CD4-positive, alpha-beta memory T cell (primary cell): ENCODE results near the gene TAF11L14. TPM values are rescaled to one million over a fixed set of nuclear protein-coding genes. Genes with fewer than 3 reads are reported as not detected.
"Not testable (repeated sequence)": the region's sequence is repeated elsewhere in the genome, so short reads cannot be mapped to it uniquely, and the experiment has no call there.

Experiments
- CTCF ChIA-PET: fragments of 350-600 bp; sonication (Branson Sonifier 250); formaldehyde crosslinking; loops from one replicate; lab custom pipeline; 2021; ENCODE audit warnings: inconsistent platforms; ENCODE audit not compliant: partially characterized antibody; lab: Charles Lee
- POLR2A ChIA-PET: fragments of 350-600 bp; sonication (Branson Sonifier 250); formaldehyde crosslinking; loops from one replicate; lab custom pipeline; 2021; ENCODE audit not compliant: partially characterized antibody; lab: Charles Lee
- DNase-seq, 5 donors: peaks; one replicate each; pipeline versions ENCODE4 v3.0.0 to v3.0.0-alpha.2; 2020 to 2022; ENCODE audit warnings: mixed read lengths in 1 of 5
- H3K27ac ChIP-seq: one replicate; pipeline ENCODE4 v1.7.0; 2013; ENCODE audit warnings: low read depth, low read length
- H3K27me3 ChIP-seq: 2 replicates; pipeline ENCODE4 v1.7.0; 2013; ENCODE audit warnings: mild to moderate bottlenecking, low read length, moderate library complexity; ENCODE audit not compliant: insufficient read depth
- H3K36me3 ChIP-seq: 2 replicates; pipeline ENCODE4 v1.7.0; 2013; ENCODE audit warnings: mild to moderate bottlenecking, low read length, moderate library complexity; ENCODE audit not compliant: insufficient read depth
- H3K4me1 ChIP-seq: 2 replicates; pipeline ENCODE4 v1.7.0; 2013; ENCODE audit warnings: mild to moderate bottlenecking, low read length, moderate library complexity; ENCODE audit not compliant: insufficient read depth
- H3K4me3 ChIP-seq, 2 donors: one replicate each; pipeline ENCODE4 v1.7.0; 2013; ENCODE audit warnings: low read length in 2 of 2, mild to moderate bottlenecking in 1 of 2
- H3K9me3 ChIP-seq, 2 donors: one replicate each; pipeline ENCODE4 v1.7.0; 2013; ENCODE audit warnings: low read length in 2 of 2, control low read depth in 1 of 2; ENCODE audit not compliant: control insufficient read depth in 1 of 2
- H3K27ac Mint-ChIP-seq, 7 donors: one replicate each; pipeline ENCODE4 v1.8.0; 2020 to 2021; ENCODE audit warnings: mixed read lengths in 7 of 7, mild to moderate bottlenecking in 6 of 7, inconsistent platforms in 3 of 7, moderate library complexity in 3 of 7
- H3K27me3 Mint-ChIP-seq, 2 donors: one replicate each; pipeline ENCODE4 v1.8.0; 2020 to 2021; ENCODE audit warnings: mixed read lengths in 2 of 2
- H3K36me3 Mint-ChIP-seq, 2 donors: one replicate each; pipeline ENCODE4 v1.8.0; 2020 to 2021; ENCODE audit warnings: mixed read lengths in 2 of 2, inconsistent platforms in 1 of 2, mild to moderate bottlenecking in 1 of 2
- H3K4me1 Mint-ChIP-seq, 4 donors: one replicate each; pipeline ENCODE4 v1.8.0; 2020 to 2021; ENCODE audit warnings: mixed read lengths in 4 of 4, mild to moderate bottlenecking in 1 of 4
- H3K4me3 Mint-ChIP-seq, 8 donors: one replicate each; pipeline ENCODE4 v1.8.0; 2020 to 2021; ENCODE audit warnings: mixed read lengths in 8 of 8, mild to moderate bottlenecking in 7 of 8, moderate library complexity in 6 of 8, inconsistent platforms in 3 of 8
- H3K9me3 Mint-ChIP-seq, 8 donors: one replicate each; pipeline ENCODE4 v1.8.0; 2020 to 2021; ENCODE audit warnings: mixed read lengths in 8 of 8, mild to moderate bottlenecking in 5 of 8, inconsistent platforms in 3 of 8, moderate library complexity in 1 of 8
- intact Hi-C: fragments of 100-400 bp; cut with micrococcal nuclease; formaldehyde crosslinking; loops from one replicate; pipeline ENCODE4 v1.15.1; 2023
- polyA plus RNA-seq, 2 donors: library from polyadenylated mRNA; unstranded; fragments of 300-500 nt; fragmentation: Illumina TruSeq; gene quantifications; one replicate each; pipeline ENCODE4 v1.2.3, GENCODE V29; 2021
- total RNA-seq, 2 experiments: library from RNA; stranded (reverse); gene quantifications; one replicate each; pipeline ENCODE4 v1.2.3, GENCODE V29; 2021

Gene TAF11L14
- total and polyA plus RNA-seq, 4 experiments from 2014 or later, result not detected

DNA sequence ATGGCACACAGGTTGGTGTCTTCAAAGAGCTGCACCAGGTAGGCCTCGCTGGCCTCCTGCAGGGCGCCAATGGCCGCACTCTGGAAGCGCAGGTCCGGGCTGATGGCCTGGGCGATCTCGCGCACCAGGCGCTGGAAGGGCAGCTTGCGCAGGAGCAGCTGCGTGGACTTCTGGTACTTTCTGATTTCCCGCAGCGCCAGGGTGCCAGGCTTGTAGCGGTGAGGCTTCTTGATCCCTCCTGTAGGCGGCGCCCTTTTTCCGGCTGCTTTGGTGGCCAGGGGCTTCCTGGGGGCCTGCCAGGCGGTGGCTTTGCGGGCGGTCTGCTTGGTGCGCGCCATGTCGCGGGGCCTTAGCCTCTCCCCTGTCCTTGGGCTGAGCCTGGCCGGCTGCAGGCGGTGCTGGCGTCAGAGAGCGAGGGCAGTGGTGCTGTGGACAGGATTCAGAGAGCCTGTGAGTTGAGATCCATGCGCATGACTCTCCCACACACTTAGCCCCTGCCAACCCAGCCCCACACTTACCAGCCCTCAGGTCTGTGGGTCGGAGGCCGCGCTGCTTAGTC is 21.0 kb downstream of the TAF11L14 start:
- H3K36me3 Mint-ChIP-seq, CTCF ChIA-PET, intact Hi-C loops, H3K36me3 ChIP-seq, H3K27me3 Mint-ChIP-seq, DNase-seq, H3K27me3 ChIP-seq, H3K4me1 Mint-ChIP-seq, H3K4me3 Mint-ChIP-seq, H3K4me3 ChIP-seq, H3K9me3 ChIP-seq, H3K27ac Mint-ChIP-seq, POLR2A ChIA-PET, H3K4me1 ChIP-seq, H3K27ac ChIP-seq: not testable (repeated sequence)
- peaks cover 0 to 16% (median 9%) of the 10 kb centered on the region in 8 donors for H3K9me3 Mint-ChIP-seq

DNA sequence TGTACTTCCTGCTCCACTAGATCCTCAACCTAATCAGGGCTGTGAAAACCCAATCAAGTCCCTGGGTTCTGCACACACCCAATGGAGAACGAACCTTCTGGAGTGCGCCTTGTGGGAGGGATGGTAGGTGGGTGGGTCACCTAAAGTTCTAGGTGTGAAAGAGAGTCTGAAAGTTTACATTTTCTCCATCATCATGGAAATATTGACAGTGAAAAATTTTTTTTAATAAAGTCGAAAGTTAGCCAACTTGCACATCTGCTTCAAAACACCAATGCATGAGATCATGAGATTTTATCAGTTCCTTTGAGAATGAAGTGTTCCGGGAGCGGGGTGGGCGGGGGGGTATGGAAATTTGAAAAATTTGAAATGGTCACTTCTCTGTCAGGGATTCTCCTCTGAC is 21.7 kb downstream of the TAF11L14 start:
- ChIA-PET POLR2A (no interaction called here), CTCF (no interaction called here)

GRCh38 chr5:17663182-17663581 is 28.9 kb downstream of the TAF11L14 start:
- peaks cover 2 to 34% (median 18%) of the 10 kb centered on the region in 8 donors for H3K9me3 Mint-ChIP-seq
- Histone ChIP-seq H3K4me1 (no peaks in the 10 kb centered on the region), H3K4me3 (no peak overlapping the region), H3K27me3 (no peaks in the 10 kb centered on the region), H3K36me3 (no peaks in the 10 kb centered on the region), H3K27ac (no peak overlapping the region), H3K9me3 (no peaks in the 10 kb centered on the region)
- H3K27me3 Mint-ChIP-seq, result no peaks in the 10 kb centered on the region
- H3K4me3 Mint-ChIP-seq, result no peak overlapping the region
- H3K4me1 Mint-ChIP-seq, result no peaks in the 10 kb centered on the region
- intact Hi-C loops, result no loop called here
- POLR2A ChIA-PET, result no interaction called here
- no peaks in the 10 kb centered on the region for H3K36me3 Mint-ChIP-seq
- no peak for DNase-seq
- no peak overlapping the region for H3K27ac Mint-ChIP-seq
- CTCF ChIA-PET, result no interaction called here

More for the DNA sequence above, 21.7 kb downstream of the TAF11L14 start:
- no peaks in the 10 kb centered on the region for H3K4me1 Mint-ChIP-seq
- Histone ChIP-seq H3K4me1 (no peaks in the 10 kb centered on the region), H3K9me3 (no peaks in the 10 kb centered on the region), H3K36me3 (no peaks in the 10 kb centered on the region), H3K4me3 (no peak overlapping the region), H3K27ac (no peak overlapping the region), H3K27me3 (no peaks in the 10 kb centered on the region)
- H3K36me3 Mint-ChIP-seq, result no peaks in the 10 kb centered on the region
- DNase-seq, result no peak
- H3K9me3 Mint-ChIP-seq, result peaks cover 2 to 19% (median 10%) of the 10 kb centered on the region in 8 donors
- no peak overlapping the region for H3K4me3 Mint-ChIP-seq
- intact Hi-C loops, result no loop called here
- H3K27me3 Mint-ChIP-seq, result no peaks in the 10 kb centered on the region
- H3K27ac Mint-ChIP-seq, result no peak overlapping the region

DNA sequence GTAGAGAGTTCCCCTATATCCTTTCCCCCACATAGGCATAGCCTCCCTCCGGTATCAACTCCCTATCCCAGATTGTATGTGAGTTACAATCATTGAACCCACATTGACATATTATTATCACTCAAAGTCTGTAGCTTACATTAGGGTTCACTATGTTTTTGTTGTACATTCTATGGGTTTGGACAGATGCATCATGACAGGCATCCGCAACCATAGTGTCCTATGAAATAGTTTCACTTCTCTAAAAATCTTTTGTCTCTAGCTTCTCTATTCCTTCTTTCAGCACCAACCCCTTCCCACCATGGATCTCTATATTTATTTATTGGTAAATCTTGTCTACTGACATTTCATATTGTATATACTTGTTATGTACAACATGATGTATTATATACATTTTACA is 31.6 kb downstream of the TAF11L14 start:
- POLR2A ChIA-PET, result no interaction called here
- no peaks in the 10 kb centered on the region for H3K36me3 Mint-ChIP-seq

GRCh38 chr5:17666726-17667235 is 32.5 kb downstream of the TAF11L14 start:
- POLR2A ChIA-PET, result no interaction called here
- peaks cover 0 to 34% (median 23%) of the 10 kb centered on the region in 8 donors for H3K9me3 Mint-ChIP-seq
- H3K36me3 Mint-ChIP-seq, result no peaks in the 10 kb centered on the region
- no peak overlapping the region for H3K27ac Mint-ChIP-seq
- Histone ChIP-seq H3K4me3 (no peak overlapping the region), H3K27ac (no peak overlapping the region), H3K9me3 (no peaks in the 10 kb centered on the region), H3K4me1 (no peaks in the 10 kb centered on the region), H3K27me3 (no peaks in the 10 kb centered on the region), H3K36me3 (no peaks in the 10 kb centered on the region)
- no peak overlapping the region for H3K4me3 Mint-ChIP-seq
- H3K27me3 Mint-ChIP-seq, result no peaks in the 10 kb centered on the region
- H3K4me1 Mint-ChIP-seq, result no peaks in the 10 kb centered on the region
- intact Hi-C loops, result no loop called here
- no peak for DNase-seq
- CTCF ChIA-PET, result no interaction called here

More for the DNA sequence above, 31.6 kb downstream of the TAF11L14 start:
- Mint-ChIP-seq H3K9me3 (peaks cover 2 to 34% (median 20%) of the 10 kb centered on the region in 8 donors), H3K4me3 (no peak overlapping the region), H3K4me1 (no peaks in the 10 kb centered on the region), H3K27me3 (no peaks in the 10 kb centered on the region), H3K27ac (no peak overlapping the region)
- Histone ChIP-seq H3K27me3 (no peaks in the 10 kb centered on the region), H3K4me3 (no peak overlapping the region), H3K4me1 (no peaks in the 10 kb centered on the region), H3K27ac (no peak overlapping the region), H3K9me3 (no peaks in the 10 kb centered on the region), H3K36me3 (no peaks in the 10 kb centered on the region)
- CTCF ChIA-PET, result no interaction called here
- no peak for DNase-seq
- intact Hi-C loops, result no loop called here

DNA sequence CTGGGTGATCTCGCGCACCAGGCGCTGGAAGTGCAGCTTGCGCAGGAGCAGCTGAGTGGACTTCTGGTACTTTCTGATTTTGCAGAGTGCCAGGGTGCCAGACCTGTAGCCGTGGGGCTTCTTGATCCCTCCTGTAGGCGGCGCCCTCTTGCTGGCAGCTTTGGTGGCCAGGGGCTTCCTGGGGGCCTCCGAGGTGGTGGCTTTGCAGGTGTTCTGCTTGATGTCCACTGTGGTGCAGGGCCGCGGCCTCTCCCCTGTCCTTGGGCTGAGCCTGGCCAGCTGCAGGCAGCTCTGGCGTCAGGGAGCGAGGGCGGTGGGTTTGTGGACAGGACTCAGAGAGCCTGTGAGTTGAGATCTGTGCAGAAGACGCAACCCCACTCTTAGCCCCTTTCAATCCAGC is 36.1 kb downstream of the TAF11L14 start:
- no peaks in the 10 kb centered on the region for H3K27me3 ChIP-seq
- Mint-ChIP-seq H3K4me1 (no peaks in the 10 kb centered on the region), H3K9me3 (peaks cover 0 to 25% (median 16%) of the 10 kb centered on the region in 8 donors), H3K36me3 (no peaks in the 10 kb centered on the region), H3K27ac (no peak overlapping the region), H3K4me3 (no peak overlapping the region), H3K27me3 (no peaks in the 10 kb centered on the region)
- no peak overlapping the region for H3K4me3 ChIP-seq
- ChIA-PET CTCF (no interaction called here), POLR2A (no interaction called here)
- no peaks in the 10 kb centered on the region for H3K4me1 ChIP-seq
- no peaks in the 10 kb centered on the region for H3K9me3 ChIP-seq
- intact Hi-C loops, result no loop called here
- no peaks in the 10 kb centered on the region for H3K36me3 ChIP-seq
- no peak for DNase-seq
- no peak overlapping the region for H3K27ac ChIP-seq

- Mint-ChIP-seq H3K4me1 (no peaks in the 10 kb centered on the region), H3K27me3 (no peaks in the 10 kb centered on the region), H3K4me3 (no peak overlapping the region)
These were observed 44.6 kb downstream of the TAF11L14 start for GRCh38 chr5:17678751-17679324.

More at GRCh38 chr5:17678751-17679324, 44.6 kb downstream of the TAF11L14 start:
- Histone ChIP-seq H3K4me1 (no peaks in the 10 kb centered on the region), H3K36me3 (no peaks in the 10 kb centered on the region), H3K27me3 (no peaks in the 10 kb centered on the region), H3K9me3 (no peaks in the 10 kb centered on the region), H3K27ac (no peak overlapping the region), H3K4me3 (no peak overlapping the region)
- no peak for DNase-seq
- intact Hi-C loops, result no loop called here
- ChIA-PET POLR2A (no interaction called here), CTCF (no interaction called here)
- no peaks in the 10 kb centered on the region for H3K36me3 Mint-ChIP-seq
- H3K27ac Mint-ChIP-seq, result no peak overlapping the region
- peaks cover 2 to 10% (median 4%) of the 10 kb centered on the region in 8 donors for H3K9me3 Mint-ChIP-seq
